RWPE1 (cell line): ENCODE measurements around the gene DOCK1.

Source experiments
- CTCF ChIA-PET: fragments of 350-600 bp; sonication (Branson Sonifier 250); formaldehyde crosslinking; extraction: SDS; loops from one replicate; lab custom pipeline; 2021; lab: Yijun Ruan, JAX
- POLR2A ChIA-PET: fragments of 400-600 bp; formaldehyde crosslinking; extraction: SDS; loops from one replicate; lab custom pipeline; 2020; ENCODE audit warnings: antibody characterized with exemption; ENCODE audit not compliant: low non-redundant PET; lab: Yijun Ruan, JAX
- DNase-seq: peaks from one replicate; pipeline ENCODE4 v3.0.0; 2012; ENCODE audit warnings: low spot score
- H3K27ac ChIP-seq: fragments of 450-650 bp; 2 replicates; pipeline ENCODE4 v1.5.1; 2017
- CTCF ChIP-seq: fragments of 450-650 bp; conservative IDR thresholded peaks from 2 replicates; pipeline ENCODE4 v1.5.1; 2017; ENCODE audit warnings: low read depth, mild to moderate bottlenecking

The DOCK1 gene

GRCh38 chr10:127428385-127428980 lies 523.3 kb downstream of the DOCK1 start:
- no peak overlapping the region for H3K27ac ChIP-seq
- DNase-seq = no peak
- POLR2A ChIA-PET = no interaction called here
- CTCF ChIA-PET = no interaction called here
- TF ChIP-seq CTCF = no peak

DNA sequence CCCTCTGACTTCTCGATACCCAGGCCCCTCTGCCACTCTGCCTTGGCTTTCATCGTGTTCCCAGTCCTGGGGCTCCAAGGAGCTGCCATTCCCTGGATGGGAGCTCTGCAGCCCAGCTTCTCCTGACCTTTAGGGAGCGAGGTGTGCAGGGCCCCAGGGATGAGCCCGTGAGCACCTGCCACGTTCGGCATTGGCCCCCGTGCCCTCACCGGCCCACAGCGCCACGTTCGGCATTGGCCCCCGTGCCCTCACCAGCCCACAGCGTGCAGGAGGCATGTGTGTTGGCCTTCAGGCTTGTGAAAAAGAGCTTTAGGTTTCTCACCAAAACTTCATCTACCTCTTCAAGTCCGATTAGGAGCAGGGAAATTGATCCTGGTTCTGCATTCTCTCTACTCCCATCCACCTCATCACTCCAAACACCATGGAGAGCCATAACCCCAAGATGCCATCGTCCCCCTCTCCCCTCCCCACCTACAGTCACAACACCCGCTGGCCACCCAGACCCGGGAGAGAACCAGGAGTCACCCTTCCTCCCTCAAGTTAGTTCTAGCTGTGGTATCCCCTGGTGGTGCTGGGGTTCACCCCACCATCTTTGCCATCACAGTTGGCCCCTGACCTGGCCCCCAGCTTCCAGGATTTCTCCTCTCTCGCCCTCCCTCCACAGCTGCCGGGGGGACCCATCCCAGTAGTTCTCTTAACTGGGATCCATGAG lies 524.5 kb downstream of the DOCK1 start:
- no peak for TF ChIP-seq CTCF
- DNase-seq = no peak
- no peak overlapping the region for H3K27ac ChIP-seq
- CTCF ChIA-PET = no interaction called here
- POLR2A ChIA-PET = no interaction called here

DNA sequence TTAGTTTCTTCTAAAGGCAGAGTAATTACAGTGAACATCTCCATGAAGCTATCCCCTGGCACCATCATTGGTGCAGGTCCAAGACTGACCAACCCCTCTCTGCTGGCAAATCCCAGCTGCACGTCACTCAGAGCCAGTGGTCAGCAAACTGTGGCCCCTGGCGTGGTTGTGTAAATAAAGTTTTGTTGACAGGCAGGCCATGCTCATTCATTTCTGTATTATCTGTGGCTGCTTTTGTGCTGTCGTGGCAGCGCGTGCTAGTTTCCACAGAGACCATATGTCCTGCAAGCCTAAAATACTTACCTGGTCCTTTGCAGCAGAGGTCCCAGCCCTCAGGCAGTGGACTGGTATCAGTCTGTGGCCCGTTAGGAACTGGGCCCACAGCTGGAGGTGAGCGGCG lies 526.3 kb downstream of the DOCK1 start:
- no peak for DNase-seq
- CTCF ChIA-PET = no interaction called here
- no peak for TF ChIP-seq CTCF
- H3K27ac ChIP-seq = no peak overlapping the region
- POLR2A ChIA-PET = no interaction called here

- H3K27ac ChIP-seq = no peak overlapping the region
- no peak for DNase-seq
- TF ChIP-seq CTCF = no peak
- CTCF ChIA-PET = no interaction called here
- POLR2A ChIA-PET = no interaction called here
These were observed 528.8 kb downstream of the DOCK1 start for GRCh38 chr10:127434006-127434405.

- H3K27ac ChIP-seq = no peak overlapping the region
- POLR2A ChIA-PET = no interaction called here
- no peak for DNase-seq
- TF ChIP-seq CTCF = no peak
- CTCF ChIA-PET = no interaction called here
These were observed 530.0 kb downstream of the DOCK1 start for GRCh38 chr10:127435246-127435645.

DNA sequence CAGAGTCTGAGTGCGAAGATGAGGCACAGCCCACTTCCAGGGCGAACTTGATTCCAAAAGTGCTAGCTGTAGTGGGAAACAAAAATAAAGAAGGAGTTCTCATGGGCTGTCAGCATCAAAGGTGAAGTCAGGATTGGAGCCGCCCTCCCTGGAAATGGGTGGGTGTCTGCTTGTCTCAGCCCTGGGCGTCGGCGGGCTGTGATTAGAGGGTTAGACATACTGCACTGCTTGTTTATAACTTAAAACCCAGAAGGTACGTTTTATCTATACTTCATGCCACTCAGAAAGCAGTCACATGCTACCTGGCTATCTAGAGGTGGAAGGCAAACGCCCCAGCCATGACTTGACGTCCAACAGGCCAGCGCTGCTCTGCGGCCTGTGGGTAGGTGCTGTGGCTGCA lies 535.1 kb downstream of the DOCK1 start:
- ChIA-PET POLR2A (no interaction called here), CTCF (no interaction called here)
- no peak for TF ChIP-seq CTCF
- no peak overlapping the region for H3K27ac ChIP-seq
- DNase-seq = no peak
